SU-DHL-6 (cell line): ENCODE measurements around the gene DDN.

Source experiments
- CTCF ChIP-seq: fragments of 200-600 bp; sonication (generic); IDR thresholded peaks from one replicate; pipeline ENCODE4 v1.5.1; 2017; ENCODE audit warnings: antibody characterized with exemption, mild to moderate bottlenecking, low read length, moderate library complexity; ENCODE audit not compliant: insufficient read depth, poor library complexity, severe bottlenecking
- EZH2phosphoT487 ChIP-seq: fragments of 200-600 bp; sonication (generic), shearing (Covaris generic); conservative IDR thresholded peaks from 2 replicates; pipeline ENCODE4 v1.6.1; 2018; ENCODE audit warnings: mild to moderate bottlenecking, antibody characterized with exemption, low read length, moderate library complexity, mixed read lengths

DNA sequence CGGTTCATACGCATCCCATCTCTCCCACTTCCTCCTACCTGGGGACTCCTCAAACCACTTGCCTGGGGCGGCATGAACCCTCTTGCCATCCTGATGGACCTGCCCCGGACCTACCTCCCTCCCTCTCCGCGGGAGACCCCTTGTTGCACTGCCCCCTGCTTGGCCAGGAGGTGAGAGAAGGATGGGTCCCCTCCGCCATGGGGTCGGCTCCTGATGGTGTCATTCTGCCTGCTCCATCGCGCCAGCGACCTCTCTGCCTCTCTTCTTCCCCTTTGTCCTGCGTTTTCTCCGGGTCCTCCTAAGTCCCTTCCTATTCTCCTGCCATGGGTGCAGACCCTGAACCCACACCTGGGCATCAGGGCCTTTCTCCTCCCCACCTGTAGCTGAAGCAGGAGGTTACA lies 17.4 kb downstream of the DDN start:
- TF ChIP-seq EZH2phosphoT487 (no peak), CTCF (no peak)
